Left kidney (tissue), 1 donor: ENCODE results near the gene ICA1. TPM values are rescaled to one million over a fixed set of nuclear protein-coding genes. Genes with fewer than 3 reads are reported as not detected.

Experiments
- polyA plus RNA-seq: library from polyadenylated mRNA; unstranded; fragments of 120-200 nt; gene quantifications from one replicate; pipeline ENCODE4 v1.2.1, GENCODE V29; 2013; ENCODE audit not compliant: insufficient read length

ICA1 gene
- polyA plus RNA-seq, 1 donor: 38.2 TPM

Other genes starting within 250 kb of the ICA1 start
- gene NXPH1, start 171.4 kb upstream of the ICA1 start, polyA plus RNA-seq: 0.25 TPM